ENCODE measurements around the gene EBI3.

The EBI3 gene

GRCh38 chr19:4229179-4229931, at the start of gene EBI3:
Gene EBI3 (plus strand): TSS chr19:4229523. CDS start chr19:4229551, 28 bp downstream.
- no peak for TF ChIP-seq CTCF (IDR thresholded peaks at IDR 0.05)

GRCh38 chr19:4181053-4181508, 48.2 kb upstream of the EBI3 start:
- no peak for TF ChIP-seq CTCF (IDR thresholded peaks at IDR 0.05)

GRCh38 chr19:4182084-4182810, 47.1 kb upstream of the EBI3 start, which contains the start of the genes ANKRD24 and SIRT6:
Gene ANKRD24 (plus strand): TSS chr19:4182689. CDS start chr19:4186426, 3,737 bp downstream.
Gene SIRT6 (minus strand): TSS chr19:4182563. CDS start chr19:4182539, 24 bp downstream.
- no peak for TF ChIP-seq CTCF (IDR thresholded peaks at IDR 0.05)

- TF ChIP-seq CTCF (IDR thresholded peaks at IDR 0.05) = no peak
These were observed 45.2 kb upstream of the EBI3 start for GRCh38 chr19:4183967-4184717.

GRCh38 chr19:4184718-4185352, 44.5 kb upstream of the EBI3 start:
- no peak for TF ChIP-seq CTCF (IDR thresholded peaks at IDR 0.05)

GRCh38 chr19:4185413-4186086, 43.8 kb upstream of the EBI3 start:
- TF ChIP-seq CTCF (IDR thresholded peaks at IDR 0.05) = no peak
